GM23338 (cell line): ENCODE measurements around the gene FRK. TPM values are rescaled to one million over a fixed set of nuclear protein-coding genes. Genes with fewer than 3 reads are reported as not detected.

ENCODE experiments used
- ATAC-seq: fragments of 200-7000 bp; cut with Tn5 transposase; 3 replicates; pipeline ENCODE4 v1.9.1; 2020
- DNase-seq: peaks from one replicate; pipeline ENCODE4 v3.0.0-alpha.2; 2015; ENCODE audit warnings: low spot score
- H2AFZ ChIP-seq: fragments of 200-600 bp; sonication (generic); 2 replicates; pipeline ENCODE4 v1.8.0; 2016; ENCODE audit warnings: antibody characterized with exemption, mild to moderate bottlenecking, moderate library complexity
- H3F3A ChIP-seq: fragments of 200-600 bp; sonication (generic); replicated peaks from 2 replicates; pipeline ENCODE4 v1.8.0; 2017; ENCODE audit warnings: antibody characterized with exemption, mixed run types, low read depth
- H3K27ac ChIP-seq: fragments of 200-600 bp; sonication (generic); 2 replicates; pipeline ENCODE4 v1.6.1; 2016; ENCODE audit warnings: low read depth
- H3K27me3 ChIP-seq: fragments of 200-600 bp; sonication (generic); 2 replicates; pipeline ENCODE4 v1.8.0; 2016; ENCODE audit warnings: mild to moderate bottlenecking, mixed run types, moderate library complexity; ENCODE audit not compliant: insufficient read depth
- H3K36me3 ChIP-seq: fragments of 200-600 bp; sonication (generic); 2 replicates; pipeline ENCODE4 v1.8.0; 2016; ENCODE audit warnings: mild to moderate bottlenecking; ENCODE audit not compliant: insufficient read depth
- H3K4me1 ChIP-seq: fragments of 200-600 bp; sonication (generic); 2 replicates; pipeline ENCODE4 v1.8.0; 2016; ENCODE audit warnings: mild to moderate bottlenecking, moderate library complexity; ENCODE audit not compliant: insufficient read depth
- H3K4me2 ChIP-seq: fragments of 200-600 bp; sonication (generic); 2 replicates; pipeline ENCODE4 v1.7.1; 2017; ENCODE audit warnings: mixed run types
- H3K4me3 ChIP-seq: fragments of 200-600 bp; sonication (generic); 2 replicates; pipeline ENCODE4 v1.6.1; 2016; ENCODE audit warnings: mixed run types
- H3K79me2 ChIP-seq: fragments of 200-600 bp; sonication (generic); replicated peaks from 2 replicates; pipeline ENCODE4 v1.8.0; 2017; ENCODE audit warnings: mild to moderate bottlenecking; ENCODE audit not compliant: insufficient read depth
- H3K9me2 ChIP-seq: fragments of 200-600 bp; sonication (generic); 2 replicates; pipeline ENCODE4 v1.8.0; 2017; ENCODE audit not compliant: insufficient read depth
- H4K20me1 ChIP-seq: fragments of 200-600 bp; sonication (generic); replicated peaks from 2 replicates; pipeline ENCODE4 v1.8.0; 2017; ENCODE audit warnings: mild to moderate bottlenecking; ENCODE audit not compliant: insufficient read depth
- H3K27ac Mint-ChIP-seq: 2 replicates; pipeline ENCODE4 v1.8.0; 2020; ENCODE audit warnings: inconsistent platforms, mild to moderate bottlenecking, moderate library complexity, mixed read lengths
- H3K27me3 Mint-ChIP-seq: 3 replicates; pipeline ENCODE4 v1.8.0; 2022; ENCODE audit warnings: low read depth, mild to moderate bottlenecking, moderate library complexity, mixed read lengths, inconsistent platforms; ENCODE audit not compliant: insufficient read depth, poor library complexity
- H3K36me3 Mint-ChIP-seq: 3 replicates; pipeline ENCODE4 v1.8.0; 2021; ENCODE audit warnings: low read depth, mild to moderate bottlenecking, inconsistent platforms, moderate library complexity, mixed read lengths
- H3K4me1 Mint-ChIP-seq: 3 replicates; pipeline ENCODE4 v1.8.0; 2020; ENCODE audit warnings: mild to moderate bottlenecking, inconsistent platforms, mixed read lengths
- H3K4me3 Mint-ChIP-seq: 3 replicates; pipeline ENCODE4 v1.8.0; 2021; ENCODE audit warnings: moderate library complexity, mild to moderate bottlenecking, inconsistent platforms, mixed read lengths
- H3K9me3 Mint-ChIP-seq: 3 replicates; pipeline ENCODE4 v1.8.0; 2020; ENCODE audit warnings: moderate library complexity, mild to moderate bottlenecking, inconsistent platforms, mixed read lengths
- CREB1 ChIP-seq: fragments of 250-450 bp; sonication (Bioruptor Pico); IDR thresholded peaks from 2 replicates; pipeline ENCODE4 v1.5.0; 2020; ENCODE audit warnings: low read depth, mild to moderate bottlenecking, moderate library complexity
- ETS1 ChIP-seq: IDR thresholded peaks from 2 replicates; pipeline ENCODE4 v1.6.1; 2016; ENCODE audit warnings: antibody characterized with exemption
- EZH2 ChIP-seq: fragments of 200-600 bp; sonication (generic); IDR thresholded peaks from one replicate; pipeline ENCODE4 v1.8.0; 2017; ENCODE audit warnings: antibody characterized with exemption, mild to moderate bottlenecking, low read depth; ENCODE audit not compliant: unreplicated experiment
- EZH2phosphoT487 ChIP-seq: fragments of 200-600 bp; sonication (generic); IDR thresholded peaks from one replicate; pipeline ENCODE4 v1.8.1; 2018; ENCODE audit warnings: antibody characterized with exemption; ENCODE audit not compliant: unreplicated experiment
- JUNB ChIP-seq: IDR thresholded peaks from one replicate; pipeline ENCODE4 v1.6.1; 2016; ENCODE audit warnings: antibody characterized with exemption; ENCODE audit not compliant: unreplicated experiment
- NANOG ChIP-seq: IDR thresholded peaks from 2 replicates; pipeline ENCODE4 v1.6.1; 2016; ENCODE audit warnings: antibody characterized with exemption, borderline replicate concordance
- POLR2AphosphoS5 ChIP-seq: IDR thresholded peaks from 2 replicates; pipeline ENCODE4 v1.6.1; 2016; ENCODE audit warnings: antibody characterized with exemption, low read depth
- STAT1 ChIP-seq: IDR thresholded peaks from one replicate; pipeline ENCODE4 v1.6.1; 2016; ENCODE audit warnings: antibody characterized with exemption; ENCODE audit not compliant: unreplicated experiment
- ZNF114 ChIP-seq: fragments of 250-450 bp; sonication (Bioruptor Pico); IDR thresholded peaks from 2 replicates; pipeline ENCODE4 v1.5.0; 2020; ENCODE audit warnings: mild to moderate bottlenecking, moderate library complexity
- ZNF331 ChIP-seq: fragments of 250-450 bp; sonication (Bioruptor Pico); IDR thresholded peaks from 2 replicates; pipeline ENCODE4 v1.5.0; 2020; ENCODE audit warnings: low read depth, mild to moderate bottlenecking, moderate library complexity
- polyA plus RNA-seq: library from polyadenylated mRNA; unstranded; fragments of >200 nt; fragmentation: Nextera tagmentation; extraction: Ambion mirVana; gene quantifications from 2 replicates; pipeline ENCODE4 v1.2.1, GENCODE V29; 2016
- total RNA-seq: library from RNA; depleted of rRNA; stranded (reverse); fragments of >200 nt; shearing (Covaris generic); gene quantifications from 2 replicates; pipeline ENCODE4 v1.2.3, GENCODE V29; 2014
- TF ChIP-seq, protein P1 (sequence below): fragments of 250-450 bp; sonication (Bioruptor Pico); IDR thresholded peaks from 2 replicates; pipeline ENCODE4 v1.5.0; 2020; ENCODE audit warnings: mild to moderate bottlenecking, moderate library complexity
- TF ChIP-seq, protein P2 (sequence below): IDR thresholded peaks from one replicate; pipeline ENCODE4 v1.6.1; 2018; ENCODE audit warnings: antibody characterized with exemption; ENCODE audit not compliant: unreplicated experiment

The FRK gene
- total and polyA plus RNA-seq, 2 experiments from 2014 or later: 0.06 to 0.24 TPM

- TF ChIP-seq, protein P1, sequence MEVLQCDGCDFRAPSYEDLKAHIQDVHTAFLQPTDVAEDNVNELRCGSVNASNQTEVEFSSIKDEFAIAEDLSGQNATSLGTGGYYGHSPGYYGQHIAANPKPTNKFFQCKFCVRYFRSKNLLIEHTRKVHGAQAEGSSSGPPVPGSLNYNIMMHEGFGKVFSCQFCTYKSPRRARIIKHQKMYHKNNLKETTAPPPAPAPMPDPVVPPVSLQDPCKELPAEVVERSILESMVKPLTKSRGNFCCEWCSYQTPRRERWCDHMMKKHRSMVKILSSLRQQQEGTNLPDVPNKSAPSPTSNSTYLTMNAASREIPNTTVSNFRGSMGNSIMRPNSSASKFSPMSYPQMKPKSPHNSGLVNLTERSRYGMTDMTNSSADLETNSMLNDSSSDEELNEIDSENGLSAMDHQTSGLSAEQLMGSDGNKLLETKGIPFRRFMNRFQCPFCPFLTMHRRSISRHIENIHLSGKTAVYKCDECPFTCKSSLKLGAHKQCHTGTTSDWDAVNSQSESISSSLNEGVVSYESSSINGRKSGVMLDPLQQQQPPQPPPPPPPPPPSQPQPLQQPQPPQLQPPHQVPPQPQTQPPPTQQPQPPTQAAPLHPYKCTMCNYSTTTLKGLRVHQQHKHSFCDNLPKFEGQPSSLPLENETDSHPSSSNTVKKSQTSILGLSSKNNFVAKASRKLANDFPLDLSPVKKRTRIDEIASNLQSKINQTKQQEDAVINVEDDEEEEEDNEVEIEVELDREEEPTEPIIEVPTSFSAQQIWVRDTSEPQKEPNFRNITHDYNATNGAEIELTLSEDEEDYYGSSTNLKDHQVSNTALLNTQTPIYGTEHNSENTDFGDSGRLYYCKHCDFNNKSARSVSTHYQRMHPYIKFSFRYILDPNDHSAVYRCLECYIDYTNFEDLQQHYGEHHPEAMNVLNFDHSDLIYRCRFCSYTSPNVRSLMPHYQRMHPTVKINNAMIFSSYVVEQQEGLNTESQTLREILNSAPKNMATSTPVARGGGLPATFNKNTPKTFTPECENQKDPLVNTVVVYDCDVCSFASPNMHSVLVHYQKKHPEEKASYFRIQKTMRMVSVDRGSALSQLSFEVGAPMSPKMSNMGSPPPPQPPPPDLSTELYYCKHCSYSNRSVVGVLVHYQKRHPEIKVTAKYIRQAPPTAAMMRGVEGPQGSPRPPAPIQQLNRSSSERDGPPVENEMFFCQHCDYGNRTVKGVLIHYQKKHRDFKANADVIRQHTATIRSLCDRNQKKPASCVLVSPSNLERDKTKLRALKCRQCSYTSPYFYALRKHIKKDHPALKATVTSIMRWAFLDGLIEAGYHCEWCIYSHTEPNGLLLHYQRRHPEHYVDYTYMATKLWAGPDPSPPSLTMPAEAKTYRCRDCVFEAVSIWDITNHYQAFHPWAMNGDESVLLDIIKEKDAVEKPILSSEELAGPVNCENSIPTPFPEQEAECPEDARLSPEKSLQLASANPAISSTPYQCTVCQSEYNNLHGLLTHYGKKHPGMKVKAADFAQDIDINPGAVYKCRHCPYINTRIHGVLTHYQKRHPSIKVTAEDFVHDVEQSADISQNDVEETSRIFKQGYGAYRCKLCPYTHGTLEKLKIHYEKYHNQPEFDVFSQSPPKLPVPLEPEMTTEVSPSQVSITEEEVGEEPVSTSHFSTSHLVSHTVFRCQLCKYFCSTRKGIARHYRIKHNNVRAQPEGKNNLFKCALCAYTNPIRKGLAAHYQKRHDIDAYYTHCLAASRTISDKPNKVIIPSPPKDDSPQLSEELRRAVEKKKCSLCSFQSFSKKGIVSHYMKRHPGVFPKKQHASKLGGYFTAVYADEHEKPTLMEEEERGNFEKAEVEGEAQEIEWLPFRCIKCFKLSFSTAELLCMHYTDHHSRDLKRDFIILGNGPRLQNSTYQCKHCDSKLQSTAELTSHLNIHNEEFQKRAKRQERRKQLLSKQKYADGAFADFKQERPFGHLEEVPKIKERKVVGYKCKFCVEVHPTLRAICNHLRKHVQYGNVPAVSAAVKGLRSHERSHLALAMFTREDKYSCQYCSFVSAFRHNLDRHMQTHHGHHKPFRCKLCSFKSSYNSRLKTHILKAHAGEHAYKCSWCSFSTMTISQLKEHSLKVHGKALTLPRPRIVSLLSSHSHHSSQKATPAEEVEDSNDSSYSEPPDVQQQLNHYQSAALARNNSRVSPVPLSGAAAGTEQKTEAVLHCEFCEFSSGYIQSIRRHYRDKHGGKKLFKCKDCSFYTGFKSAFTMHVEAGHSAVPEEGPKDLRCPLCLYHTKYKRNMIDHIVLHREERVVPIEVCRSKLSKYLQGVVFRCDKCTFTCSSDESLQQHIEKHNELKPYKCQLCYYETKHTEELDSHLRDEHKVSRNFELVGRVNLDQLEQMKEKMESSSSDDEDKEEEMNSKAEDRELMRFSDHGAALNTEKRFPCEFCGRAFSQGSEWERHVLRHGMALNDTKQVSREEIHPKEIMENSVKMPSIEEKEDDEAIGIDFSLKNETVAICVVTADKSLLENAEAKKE (CRISPR knock-in tag): no peak
- TF ChIP-seq NANOG: no peak
- no peak for TF ChIP-seq CREB1 (CRISPR knock-in tag)
- no peak for TF ChIP-seq ETS1
- no peak for TF ChIP-seq ZNF114 (CRISPR knock-in tag)
These were observed 41.3 kb downstream of the FRK start (continued) for GRCh38 chr6:116019428-116019827.

- H3K9me3 Mint-ChIP-seq: no peaks in the 10 kb centered on the region
- no peak overlapping the region for H2AFZ ChIP-seq
- H3K27ac ChIP-seq: no peak overlapping the region
- H3F3A ChIP-seq: no peaks in the 10 kb centered on the region
- ATAC-seq: no peak
- no peaks in the 10 kb centered on the region for H4K20me1 ChIP-seq
- DNase-seq: no peak
- H3K27ac Mint-ChIP-seq: no peak overlapping the region
- no peak overlapping the region for H3K4me3 ChIP-seq
- no peak overlapping the region for H3K4me3 Mint-ChIP-seq
- H3K27me3 ChIP-seq: no peaks in the 10 kb centered on the region
- no peaks in the 10 kb centered on the region for H3K9me2 ChIP-seq
- no peaks in the 10 kb centered on the region for H3K36me3 Mint-ChIP-seq
- H3K27me3 Mint-ChIP-seq: no peaks in the 10 kb centered on the region
- H3K4me2 ChIP-seq: no peak overlapping the region
- no peaks in the 10 kb centered on the region for H3K79me2 ChIP-seq
- no peaks in the 10 kb centered on the region for H3K36me3 ChIP-seq
- H3K4me1 Mint-ChIP-seq: peaks cover 10% of the 10 kb centered on the region
- H3K4me1 ChIP-seq: no peaks in the 10 kb centered on the region
- TF ChIP-seq JUNB (no peak), ZNF114 (CRISPR knock-in tag) (no peak), CREB1 (CRISPR knock-in tag) (no peak), STAT1 (no peak), EZH2 (no peak), ETS1 (no peak), EZH2phosphoT487 (no peak), ZNF331 (no peak), POLR2AphosphoS5 (no peak)
- TF ChIP-seq, protein P2, sequence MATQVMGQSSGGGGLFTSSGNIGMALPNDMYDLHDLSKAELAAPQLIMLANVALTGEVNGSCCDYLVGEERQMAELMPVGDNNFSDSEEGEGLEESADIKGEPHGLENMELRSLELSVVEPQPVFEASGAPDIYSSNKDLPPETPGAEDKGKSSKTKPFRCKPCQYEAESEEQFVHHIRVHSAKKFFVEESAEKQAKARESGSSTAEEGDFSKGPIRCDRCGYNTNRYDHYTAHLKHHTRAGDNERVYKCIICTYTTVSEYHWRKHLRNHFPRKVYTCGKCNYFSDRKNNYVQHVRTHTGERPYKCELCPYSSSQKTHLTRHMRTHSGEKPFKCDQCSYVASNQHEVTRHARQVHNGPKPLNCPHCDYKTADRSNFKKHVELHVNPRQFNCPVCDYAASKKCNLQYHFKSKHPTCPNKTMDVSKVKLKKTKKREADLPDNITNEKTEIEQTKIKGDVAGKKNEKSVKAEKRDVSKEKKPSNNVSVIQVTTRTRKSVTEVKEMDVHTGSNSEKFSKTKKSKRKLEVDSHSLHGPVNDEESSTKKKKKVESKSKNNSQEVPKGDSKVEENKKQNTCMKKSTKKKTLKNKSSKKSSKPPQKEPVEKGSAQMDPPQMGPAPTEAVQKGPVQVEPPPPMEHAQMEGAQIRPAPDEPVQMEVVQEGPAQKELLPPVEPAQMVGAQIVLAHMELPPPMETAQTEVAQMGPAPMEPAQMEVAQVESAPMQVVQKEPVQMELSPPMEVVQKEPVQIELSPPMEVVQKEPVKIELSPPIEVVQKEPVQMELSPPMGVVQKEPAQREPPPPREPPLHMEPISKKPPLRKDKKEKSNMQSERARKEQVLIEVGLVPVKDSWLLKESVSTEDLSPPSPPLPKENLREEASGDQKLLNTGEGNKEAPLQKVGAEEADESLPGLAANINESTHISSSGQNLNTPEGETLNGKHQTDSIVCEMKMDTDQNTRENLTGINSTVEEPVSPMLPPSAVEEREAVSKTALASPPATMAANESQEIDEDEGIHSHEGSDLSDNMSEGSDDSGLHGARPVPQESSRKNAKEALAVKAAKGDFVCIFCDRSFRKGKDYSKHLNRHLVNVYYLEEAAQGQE: no peak
These were observed 41.7 kb downstream of the FRK start for GRCh38 chr6:116018976-116019375.
